Hematopoietic multipotent progenitor cell treated with erythropoietin and hydrocortisone succinate and interleukin-3 and kit ligand, for 4 days (in vitro differentiated cells): Measurements from ENCODE around the gene NET1.

Source experiments
- DNase-seq: peaks from one replicate; pipeline ENCODE4 v3.0.0-alpha.2; 2015

The NET1 gene

GRCh38 chr10:5502571-5503476 lies 90.5 kb downstream of the NET1 start:
- DNase-seq: no peak

- no peak for DNase-seq
Measured at GRCh38 chr10:5503477-5503835, 91.1 kb downstream of the NET1 start.

- no peak for DNase-seq
Measured at GRCh38 chr10:5504146-5505072, 92.1 kb downstream of the NET1 start.

- DNase-seq: no peak
Measured at GRCh38 chr10:5506246-5506645, 93.9 kb downstream of the NET1 start.

GRCh38 chr10:5506751-5507648 lies 94.6 kb downstream of the NET1 start:
- no peak for DNase-seq

- DNase-seq: no peak
Measured at GRCh38 chr10:5507649-5508131, 95.3 kb downstream of the NET1 start.

GRCh38 chr10:5508161-5508604 lies 95.8 kb downstream of the NET1 start:
- DNase-seq: no peak
